Measurements from ENCODE around the gene UQCR11.

Gene UQCR11

DNA sequence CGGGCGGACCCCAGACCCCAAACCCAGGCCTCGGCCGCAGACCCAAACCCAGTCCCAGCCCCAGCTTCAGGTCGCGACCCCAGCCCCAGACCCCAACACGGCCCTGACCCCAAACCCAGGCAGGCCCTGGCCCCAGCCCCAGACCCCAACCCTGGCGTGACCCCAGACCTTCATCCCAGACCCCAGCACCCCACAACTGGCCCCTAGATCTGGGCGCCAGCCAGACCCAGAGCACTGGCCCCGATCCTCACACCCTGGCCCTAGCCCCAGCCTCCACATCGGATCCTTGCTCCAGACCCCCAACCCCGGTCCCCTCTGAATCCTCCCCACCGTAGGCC is 20.1 kb downstream of the UQCR11 start:
- DNase-seq: no peak

DNA sequence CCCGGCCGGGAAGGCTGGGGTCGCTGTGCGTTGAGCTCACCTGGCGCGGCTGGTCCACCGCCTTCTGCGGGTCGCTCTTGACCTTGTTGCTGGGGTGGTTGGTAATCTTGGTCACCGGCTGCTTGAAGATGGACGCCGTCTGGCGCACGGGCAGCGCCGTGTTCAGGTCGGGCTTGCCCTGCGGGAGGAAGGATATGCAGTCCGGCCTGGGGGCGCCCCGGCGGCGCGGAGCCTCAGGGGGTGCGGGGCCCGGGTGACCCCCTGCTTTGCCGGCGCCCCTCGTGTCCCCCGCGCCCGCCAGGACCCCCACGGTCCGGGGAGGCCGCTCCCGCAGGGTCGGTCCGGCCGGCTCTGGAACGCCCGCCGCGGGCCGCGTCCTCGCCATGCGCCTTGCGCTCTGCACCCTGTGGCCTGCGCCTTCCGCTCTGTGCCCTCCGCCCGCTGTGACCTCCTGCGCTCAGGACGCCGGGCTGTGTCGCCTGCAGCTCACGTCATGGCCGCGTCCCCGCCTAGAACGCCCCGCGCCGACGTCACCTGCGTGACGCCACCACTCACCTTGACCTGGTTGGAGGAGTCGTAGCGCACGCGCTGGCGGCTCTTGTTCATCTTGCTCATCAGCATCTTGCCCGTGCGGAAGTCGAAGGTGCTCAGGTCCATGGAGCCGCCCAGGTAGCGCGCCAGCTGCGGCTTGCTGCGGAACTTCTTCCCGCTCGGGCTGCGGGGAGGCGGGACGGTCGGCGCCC is 20.6 kb downstream of the UQCR11 start:
- no peak for DNase-seq

DNA sequence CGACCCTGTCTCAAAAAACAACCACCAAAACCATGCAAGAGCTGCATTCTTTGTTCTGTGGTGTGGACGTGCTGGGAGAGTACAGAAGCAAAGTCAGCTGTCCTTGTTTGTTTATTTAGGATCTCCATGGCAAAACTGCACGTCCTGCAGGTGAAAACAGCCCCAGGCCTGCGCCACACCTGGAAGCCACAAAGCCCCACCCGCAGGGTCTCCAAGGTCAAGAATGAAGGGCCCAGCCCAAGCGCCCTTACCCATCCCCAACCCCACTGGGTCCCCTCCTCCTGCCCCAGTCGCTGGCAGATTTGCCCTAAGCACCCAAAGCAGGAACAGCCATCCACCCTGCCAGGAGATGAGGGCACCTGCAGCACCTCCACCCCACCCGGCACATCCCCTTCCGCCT is 23.1 kb downstream of the UQCR11 start:
- DNase-seq: no peak

DNA sequence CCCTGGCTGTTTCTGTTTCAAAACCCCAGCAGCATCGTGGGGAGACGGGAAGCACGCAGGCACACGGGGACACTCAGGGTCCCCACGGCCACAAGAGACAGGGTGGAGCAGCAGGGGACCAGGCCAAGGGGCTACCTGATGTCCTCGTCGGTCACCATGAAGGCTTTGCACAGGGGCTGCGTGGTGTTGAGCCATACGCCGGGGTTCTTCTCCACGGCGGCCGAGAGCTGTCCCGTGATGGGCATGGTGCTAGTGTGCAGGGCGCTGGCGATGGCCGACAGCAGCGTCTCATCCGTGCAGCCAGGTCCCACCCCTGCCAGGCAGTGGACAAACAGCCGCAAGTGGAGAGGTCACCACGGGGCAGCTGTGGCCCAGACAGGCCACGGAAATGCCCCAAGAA is 24.3 kb downstream of the UQCR11 start:
- DNase-seq: no peak

DNA sequence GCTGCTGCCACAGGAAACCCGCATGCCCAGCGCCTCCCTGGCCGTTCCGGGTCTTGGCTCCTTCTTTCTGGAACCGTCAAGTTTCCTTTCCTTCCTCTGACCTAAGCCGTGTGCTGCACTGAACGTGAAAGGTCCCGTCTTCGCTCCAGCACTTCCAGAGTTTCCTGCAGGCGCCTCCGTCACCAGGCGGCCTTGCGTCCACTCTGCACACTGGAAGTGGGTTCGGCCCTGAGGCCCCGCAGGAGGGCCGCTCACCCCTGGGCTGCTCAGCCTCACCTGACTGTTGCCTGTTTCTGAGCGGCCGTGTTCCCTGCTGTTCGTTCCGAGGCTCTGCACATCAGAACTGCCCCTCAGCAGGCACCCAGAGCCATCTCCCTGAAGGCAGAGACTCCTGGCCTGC is 24.9 kb downstream of the UQCR11 start:
- DNase-seq: no peak

DNA sequence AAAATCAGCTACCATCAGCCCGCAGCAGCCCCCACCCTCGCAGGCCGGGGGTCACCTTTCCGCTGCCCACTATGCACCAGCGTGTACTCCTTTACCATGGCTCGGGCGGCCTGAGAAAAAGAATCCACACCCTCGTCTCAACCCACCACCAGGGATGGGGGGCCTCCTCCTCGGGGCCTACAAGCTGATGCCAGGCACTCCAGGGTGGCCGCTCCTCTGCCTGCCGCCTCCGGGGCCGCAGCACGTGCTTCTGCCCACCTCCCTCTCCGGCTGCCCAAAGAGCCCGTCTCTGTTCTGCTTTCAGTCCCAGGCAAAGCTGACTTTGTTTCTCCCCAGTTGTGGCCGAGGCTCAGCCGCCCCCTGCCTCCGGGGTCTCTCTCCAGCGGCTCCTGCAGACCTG is 26.0 kb downstream of the UQCR11 start:
- DNase-seq: no peak

DNA sequence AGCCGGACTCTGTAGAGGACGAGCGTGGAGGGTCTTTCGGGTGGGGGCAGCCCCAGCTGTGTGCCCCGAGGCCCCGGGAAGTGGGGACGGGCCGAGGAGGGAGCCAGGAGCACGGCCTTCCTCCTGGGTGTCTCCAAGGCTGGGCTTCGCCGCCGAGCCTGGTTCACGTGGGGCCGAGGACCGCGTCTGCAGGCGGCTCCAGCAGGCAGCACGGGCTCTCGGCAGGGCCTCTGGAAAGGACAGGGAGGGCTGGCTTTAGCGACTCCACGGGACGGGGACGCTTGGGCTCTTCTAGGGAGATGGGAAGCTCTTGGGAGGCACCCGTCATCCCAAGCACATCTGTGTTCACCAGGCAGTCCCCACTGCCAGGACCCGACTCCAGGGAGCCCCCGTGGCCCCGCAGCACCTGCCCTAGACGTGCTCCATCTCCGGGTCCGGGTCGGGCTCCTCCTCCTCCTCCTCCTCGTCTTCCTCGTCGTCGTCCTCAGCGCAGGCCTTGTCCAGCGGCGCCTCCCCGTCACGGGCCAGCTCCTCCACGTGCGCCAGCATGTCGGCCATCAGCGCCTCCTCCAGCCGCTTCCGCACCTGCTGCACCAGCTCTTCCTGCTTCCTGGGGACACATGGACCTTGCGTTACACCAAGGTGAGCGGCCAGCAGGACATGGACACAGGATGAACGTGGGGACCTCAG is 27.2 kb downstream of the UQCR11 start:
- no peak for DNase-seq

DNA sequence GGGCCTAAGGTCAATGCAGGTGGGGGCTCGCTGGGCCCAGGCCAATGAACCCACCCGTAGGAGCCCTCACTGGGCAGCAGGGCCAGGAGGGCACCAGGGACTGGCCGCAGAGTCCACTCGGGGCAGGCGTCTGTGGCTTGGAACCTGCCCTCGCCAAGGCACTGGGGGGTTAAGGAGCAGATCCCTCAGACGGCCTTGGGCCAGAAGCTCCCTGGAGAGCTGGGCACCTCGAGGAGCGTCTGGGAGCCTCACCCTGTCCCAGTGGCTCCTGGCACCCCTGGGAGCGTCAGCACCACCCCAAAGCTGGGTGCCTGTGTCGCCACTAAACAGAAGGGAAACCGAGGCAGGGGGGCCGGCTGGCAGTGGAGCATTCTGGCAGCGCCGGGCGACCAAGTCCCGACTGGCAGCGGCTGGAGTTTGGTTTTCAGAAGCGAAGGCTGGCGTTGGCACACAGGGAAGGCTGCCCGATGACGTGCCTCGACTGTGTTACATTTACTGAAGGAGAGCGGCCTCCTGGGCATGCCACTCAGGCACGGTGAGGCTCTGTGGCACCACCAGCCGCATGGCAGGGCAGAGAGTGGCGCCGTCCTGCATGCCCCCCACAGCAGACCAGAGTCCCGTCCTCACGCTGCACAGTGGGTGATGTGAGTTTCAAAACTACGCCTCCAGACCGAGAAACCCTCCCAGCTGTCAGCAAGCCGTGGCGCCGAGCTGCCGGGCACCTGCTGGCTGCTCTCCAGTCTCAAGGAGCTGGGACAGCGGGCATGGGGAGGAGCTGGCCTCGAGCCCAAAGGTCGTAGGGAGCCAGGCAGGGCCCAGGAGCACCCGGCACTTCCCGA is 28.0 kb downstream of the UQCR11 start:
- DNase-seq: no peak

DNA sequence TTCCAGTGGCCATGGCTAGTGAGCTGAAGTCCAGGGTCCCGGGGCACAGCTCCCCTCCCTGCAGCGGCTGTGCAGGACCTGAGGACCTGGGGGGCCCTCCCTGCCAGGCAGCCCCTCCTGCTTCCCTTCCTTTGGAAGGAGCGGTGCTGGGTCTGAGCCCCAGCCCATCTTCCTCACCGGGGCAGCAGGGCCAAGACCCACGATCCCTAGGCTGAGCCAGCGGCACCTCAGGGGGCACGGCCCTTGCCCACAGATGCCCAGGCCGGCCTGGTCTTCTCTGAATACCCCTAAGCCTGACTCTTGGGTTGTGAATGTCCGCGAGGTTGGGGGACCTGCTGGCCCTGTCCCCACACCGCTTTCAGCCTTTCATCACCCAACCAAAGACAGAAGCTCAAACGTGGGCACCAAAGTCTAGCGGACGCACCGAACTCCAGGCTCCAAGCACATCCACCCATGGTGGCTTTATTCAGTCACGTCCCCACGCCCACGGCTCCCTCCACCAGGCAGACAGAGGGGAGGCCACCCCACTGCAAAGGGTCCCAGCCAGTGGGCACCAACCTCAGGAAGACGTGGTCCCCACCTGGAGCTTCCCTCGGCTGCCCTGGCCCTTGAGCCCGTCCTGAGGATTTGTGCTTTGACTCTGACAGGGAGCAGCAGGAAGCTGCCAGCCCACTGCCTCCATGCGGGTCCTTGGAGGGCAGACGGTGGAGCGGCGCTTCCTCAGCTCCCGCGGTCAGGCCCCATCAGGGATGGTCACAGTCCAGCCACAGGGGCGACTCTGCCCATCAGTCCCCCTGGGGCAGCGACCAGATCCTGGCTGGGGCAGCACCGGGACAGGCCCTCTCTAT is 28.8 kb downstream of the UQCR11 start:
- DNase-seq: no peak

DNA sequence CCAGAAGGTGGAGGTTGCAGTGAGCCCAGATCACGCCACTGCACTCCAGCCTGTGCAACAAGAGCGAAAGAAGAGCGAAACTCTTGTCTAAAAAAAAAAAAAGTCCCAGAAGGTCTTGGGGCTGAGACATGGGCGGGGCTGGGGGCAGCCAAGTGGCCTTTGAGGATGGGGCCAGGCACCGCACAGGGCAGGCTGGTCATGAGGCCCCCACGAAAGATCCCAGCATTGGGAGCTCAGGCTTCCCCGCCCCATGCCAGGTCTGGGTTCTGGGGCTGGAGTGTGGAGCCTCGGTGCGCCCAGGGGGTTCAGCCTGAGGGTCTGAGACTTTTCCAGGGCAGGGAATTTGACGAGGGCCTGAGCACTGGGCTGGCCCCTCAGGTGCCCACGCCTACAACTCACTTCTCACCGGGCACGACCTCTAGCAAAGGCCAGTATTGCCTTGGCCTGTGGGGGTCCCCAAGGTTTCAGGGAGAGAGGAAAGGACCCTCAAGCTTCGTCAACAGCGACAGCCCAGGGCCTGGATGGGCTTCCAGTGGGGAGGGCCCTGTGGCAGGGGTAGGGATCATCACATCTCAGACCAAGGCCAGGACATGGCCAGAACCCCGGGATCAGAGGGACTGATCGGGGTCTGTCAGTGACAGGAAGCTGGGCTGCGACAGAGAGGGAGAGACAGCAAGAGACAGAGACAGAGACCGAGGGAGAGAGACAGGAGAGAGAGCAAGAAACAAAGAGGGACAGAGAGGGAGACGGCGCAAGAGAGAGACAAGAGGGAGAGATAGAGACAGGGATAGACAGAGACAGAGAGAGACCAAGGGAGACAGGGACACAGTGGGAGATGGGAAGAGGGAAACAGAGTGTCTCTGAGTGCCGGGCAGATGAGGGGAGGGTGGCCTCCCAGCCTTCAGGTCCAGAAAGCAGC is 29.7 kb downstream of the UQCR11 start:
- no peak for DNase-seq

DNA sequence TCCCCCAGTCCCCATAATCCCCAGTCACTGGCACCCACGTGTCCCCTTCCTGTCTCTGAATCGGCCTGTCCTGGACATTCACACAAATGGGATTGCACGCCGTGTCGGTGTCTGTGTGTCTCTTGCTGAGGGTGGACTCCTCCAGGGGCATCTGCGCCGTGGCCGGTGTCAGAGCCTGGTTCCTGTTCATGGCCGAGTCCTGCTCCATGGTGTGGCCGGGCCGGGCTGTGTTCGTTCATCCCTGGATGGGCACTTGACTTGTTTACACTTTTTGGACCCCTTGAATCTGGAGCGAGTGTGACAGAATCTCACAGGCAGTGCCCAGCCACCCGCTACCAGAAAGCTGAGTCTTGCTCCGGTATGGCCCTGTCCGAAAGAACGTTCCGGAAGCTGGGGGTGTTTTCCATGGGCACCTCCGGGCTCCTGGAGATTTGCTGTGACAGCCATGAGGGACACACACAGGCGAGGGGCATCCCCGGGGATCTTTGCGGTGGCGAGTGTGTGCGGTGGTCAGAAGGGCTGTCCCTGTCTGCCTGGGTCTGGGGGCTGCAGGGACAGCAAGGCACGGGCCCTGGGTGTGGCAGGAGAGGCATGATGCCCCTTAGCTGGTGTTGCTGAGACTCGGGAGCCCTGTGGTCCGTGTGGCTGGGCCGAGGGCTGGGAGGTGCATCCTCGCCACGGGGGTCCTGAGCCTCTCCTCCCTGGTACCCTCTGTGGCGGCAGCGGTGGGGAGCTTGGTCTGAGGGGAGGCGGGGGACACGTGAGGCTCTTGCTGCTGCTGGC is 30.7 kb downstream of the UQCR11 start:
- DNase-seq: no peak

DNA sequence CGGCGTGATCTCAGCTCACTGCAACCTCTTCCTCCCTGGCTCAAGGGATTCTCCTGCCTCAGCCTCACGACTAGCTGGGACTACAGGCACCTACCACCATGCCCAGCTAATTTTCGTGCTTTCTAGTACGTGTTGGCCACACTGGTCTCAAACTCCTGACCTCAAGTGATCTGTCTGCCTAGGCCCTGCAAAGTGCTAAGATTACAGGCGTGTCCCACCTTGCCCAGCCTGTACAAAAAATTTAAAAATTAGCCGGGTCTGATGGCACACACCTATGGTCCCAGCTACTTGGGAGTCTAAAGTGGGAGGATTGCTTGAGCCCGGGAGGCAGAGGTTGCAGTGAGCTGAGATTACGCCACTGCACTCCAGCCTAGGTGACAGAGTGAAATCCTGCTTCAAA is 32.5 kb downstream of the UQCR11 start:
- no peak for DNase-seq

DNA sequence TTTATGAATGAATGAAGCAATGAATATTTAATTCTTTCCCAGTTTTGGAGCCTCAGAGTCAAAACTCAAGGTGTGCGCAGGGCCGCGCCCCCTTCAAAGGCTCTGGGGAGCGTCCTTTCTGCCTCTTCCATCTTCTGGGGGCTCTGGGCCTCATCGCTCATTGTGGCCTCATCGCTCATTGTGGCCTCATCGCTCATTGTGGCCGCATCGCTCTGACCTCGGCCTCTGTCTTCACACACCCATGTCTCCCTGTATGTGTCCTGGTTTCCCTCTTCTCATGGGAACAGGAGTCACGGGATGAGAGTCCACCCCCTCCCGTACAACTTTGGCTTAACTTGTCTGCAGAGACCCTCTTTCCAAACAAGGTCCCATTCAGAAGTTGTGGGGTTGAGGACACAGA is 33.9 kb downstream of the UQCR11 start:
- DNase-seq: no peak

DNA sequence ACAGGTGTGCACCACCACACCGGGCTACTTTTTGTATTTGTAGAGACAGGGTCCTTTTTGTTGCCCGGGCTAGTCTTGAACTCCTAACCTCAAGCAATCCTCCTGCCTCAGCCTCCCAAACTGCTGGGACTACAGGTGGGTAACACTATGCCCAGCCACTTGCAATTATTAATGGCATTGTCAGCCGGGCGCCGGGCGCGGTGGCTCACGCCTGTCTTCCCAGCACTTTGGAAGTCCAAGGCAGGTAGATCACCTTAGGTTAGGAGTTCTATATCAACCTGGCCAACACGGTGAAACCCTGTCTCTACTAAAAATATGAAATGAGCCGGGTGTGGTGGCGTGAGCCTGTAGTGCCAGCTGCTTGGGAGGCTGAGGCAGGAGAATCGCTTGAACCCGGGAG is 34.4 kb downstream of the UQCR11 start:
- no peak for DNase-seq

DNA sequence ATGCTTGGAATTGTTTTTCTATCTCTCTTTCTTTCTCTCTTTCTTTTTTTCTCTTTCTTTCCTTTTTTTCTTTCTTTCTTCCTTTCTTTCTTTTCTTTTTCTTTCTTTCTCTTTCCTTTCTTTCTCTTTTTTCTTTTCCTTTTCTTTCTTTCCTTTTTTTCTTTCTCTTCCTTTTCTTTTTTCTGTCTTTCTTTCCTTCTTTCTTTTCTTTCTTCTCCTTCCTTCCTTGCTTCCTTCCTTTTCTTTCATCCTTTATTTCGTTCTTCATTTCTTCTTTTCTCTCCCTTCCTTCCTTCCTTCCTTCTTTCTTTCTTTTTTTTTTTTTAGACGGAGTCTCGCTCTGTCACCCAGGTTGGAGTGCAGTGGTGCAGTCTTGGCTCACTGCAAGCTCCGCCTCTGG is 35.3 kb downstream of the UQCR11 start:
- no peak for DNase-seq

DNA sequence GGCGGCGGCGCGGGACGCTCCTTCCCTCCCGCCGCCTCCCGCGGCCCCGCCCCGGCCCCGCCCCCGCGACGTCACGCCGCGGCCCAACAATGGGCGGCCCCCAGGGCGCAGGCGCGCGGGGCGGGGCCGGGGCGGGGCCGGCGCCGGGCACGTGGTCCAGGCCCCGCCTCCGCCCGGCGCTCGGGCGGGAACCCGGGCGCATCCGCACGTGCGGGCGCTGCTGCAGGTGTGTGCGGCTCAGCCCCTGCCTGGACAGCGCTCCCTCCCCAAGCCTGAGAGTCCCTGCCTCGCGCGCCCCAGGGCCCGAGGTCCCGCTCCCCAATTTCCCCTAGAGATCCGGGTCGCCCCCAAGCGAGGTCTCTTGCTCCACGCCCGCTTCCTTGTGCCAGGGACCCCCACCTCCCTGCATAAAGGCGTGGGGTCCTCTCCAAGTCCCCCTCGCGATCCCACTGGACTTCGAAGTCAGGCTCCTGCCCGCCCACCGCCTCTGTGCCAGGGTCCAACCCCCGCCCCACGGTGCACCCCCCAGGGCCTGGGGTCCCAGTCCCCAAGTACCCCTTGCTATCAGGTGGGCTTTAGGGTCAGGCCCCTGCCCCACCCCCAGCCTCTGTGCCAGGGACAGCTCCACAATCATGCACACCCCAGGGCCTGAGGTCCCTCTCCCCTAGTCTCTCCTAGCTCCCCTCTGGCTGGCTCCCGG is 36.8 kb downstream of the UQCR11 start, which contains the start of gene MEX3D:
MEX3D (minus strand) TSS at position 6 of the 700 bp plus-strand sequence. CDS start 267 bp downstream, outside the sequence.
- peak; percentile 33 to 84 (median 51) for DNase-seq

DNA sequence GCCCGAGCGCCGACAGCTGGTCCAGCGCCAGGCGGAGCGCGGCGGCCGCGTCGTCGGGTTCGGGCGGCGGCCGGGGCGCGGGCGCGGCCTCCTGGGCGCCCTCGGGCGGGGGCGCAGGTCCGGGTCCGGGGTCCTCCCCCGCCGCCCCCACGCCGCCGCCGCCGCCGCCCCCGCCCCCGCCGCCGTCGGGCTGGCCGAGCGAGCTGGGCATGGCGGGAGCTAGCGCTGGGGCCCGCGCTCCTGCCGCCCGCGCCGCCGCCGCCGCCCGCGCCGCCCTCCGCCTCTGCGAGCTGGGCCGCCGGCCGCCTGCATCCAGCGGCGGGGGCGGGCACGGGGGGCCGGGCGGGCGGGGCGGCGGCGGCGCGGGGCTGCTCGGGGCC is 37.4 kb downstream of the UQCR11 start:
- no peak for DNase-seq

DNA sequence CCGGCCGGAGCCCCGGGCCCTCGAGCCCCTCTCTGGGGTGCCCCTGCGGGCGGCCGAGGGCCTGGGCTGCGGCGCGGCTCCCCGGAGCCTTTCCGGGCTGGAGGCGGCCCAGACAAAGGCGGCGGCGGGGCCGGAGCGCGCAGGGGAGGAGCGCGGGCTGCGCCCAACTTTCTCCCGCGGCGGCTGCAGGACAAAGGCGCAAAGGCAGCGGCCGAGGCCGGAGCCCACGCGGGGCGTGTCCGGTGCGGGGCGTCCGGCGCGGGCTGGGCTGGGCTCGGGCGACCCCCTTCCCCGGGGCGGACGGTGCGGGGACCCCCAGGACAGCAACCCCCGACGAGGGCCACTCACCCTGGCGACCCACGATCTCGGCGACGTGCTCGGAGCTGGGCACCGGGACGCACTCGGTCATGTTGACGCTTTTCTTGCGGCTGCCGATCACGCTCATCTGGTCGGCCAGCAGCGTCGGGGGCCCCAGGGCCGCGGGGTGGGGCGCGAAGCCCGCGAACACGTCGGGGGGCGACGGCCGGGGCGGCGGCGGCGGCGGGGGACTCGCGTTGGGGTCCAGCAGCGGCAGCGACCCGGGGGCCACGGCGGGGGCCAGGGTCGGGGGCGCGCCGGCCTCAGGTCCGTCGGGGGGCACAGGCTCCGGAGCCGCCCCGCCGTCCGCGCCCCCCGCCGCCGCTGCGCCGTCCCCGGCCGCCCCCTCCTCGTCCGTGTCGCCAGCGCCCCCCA is 38.0 kb downstream of the UQCR11 start:
- no peak for DNase-seq

DNA sequence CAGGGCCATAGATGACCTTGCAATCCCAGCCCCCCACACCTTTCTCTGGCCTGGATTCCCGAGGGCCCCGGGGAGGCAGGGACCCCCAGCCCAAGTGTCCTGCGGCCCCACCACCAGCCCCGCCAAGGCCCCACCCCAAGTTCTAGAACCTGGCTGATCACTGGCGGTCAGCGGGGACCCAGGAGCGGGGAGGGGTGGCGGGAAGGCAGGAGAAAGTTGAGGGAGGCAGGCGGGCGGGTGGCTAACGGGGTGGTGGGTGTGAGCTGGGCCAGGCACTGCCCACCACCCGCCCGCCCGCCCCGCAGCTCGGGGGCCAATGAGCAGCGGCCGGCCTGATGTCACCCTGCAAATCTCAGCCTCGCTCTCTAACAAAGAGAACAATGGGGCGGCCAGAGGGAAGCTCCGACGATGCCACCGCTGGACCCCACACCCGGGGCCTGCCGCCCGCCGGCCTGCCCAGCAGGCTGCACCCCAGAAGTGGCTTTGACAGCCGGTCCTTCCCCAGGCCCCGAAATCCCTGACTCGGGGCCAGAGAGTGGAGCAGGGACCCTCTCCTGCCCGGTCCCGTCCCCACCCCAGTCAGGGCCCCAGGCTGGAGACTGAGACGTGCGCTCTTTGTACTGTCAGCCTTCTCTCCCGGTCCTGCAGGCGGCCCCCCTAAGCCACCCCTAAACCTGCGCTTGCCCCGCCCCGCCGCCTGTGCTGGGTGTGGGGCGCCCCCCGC is 38.7 kb downstream of the UQCR11 start:
- DNase-seq: no peak
